ENCODE results near the gene OFD1. TPM values are rescaled to one million over a fixed set of nuclear protein-coding genes. Genes with fewer than 3 reads are reported as not detected.

Gene OFD1
- total RNA-seq (2014; rRNA removed; shearing (Covaris generic); ENCODE audit: low replicate concordance) = 68.4 and 76.3 TPM in 2 replicates

- DNase-seq = peak; percentile 100
- peak within 1 kb of the TSS; percentile 95 for H3K4me2 ChIP-seq (ENCODE audit: low read depth, low read length, poor library complexity, severe bottlenecking)
- peaks cover 24% of the 10 kb centered on the region for H3K36me3 ChIP-seq (ENCODE audit: insufficient read depth, low read length)
- H2AFZ ChIP-seq (ENCODE audit: low read length) = peak within 1 kb of the TSS; percentile 76; the same call in 1 of the 2 replicates
- peak within 1 kb of the TSS; percentile 100 for H3K27ac ChIP-seq (ENCODE audit: low read length)
- H3K4me1 ChIP-seq (ENCODE audit: low read length) = peaks cover 43% of the 10 kb centered on the region
- no peaks in the 10 kb centered on the region for H3K9me2 ChIP-seq (replicated peaks; ENCODE audit: insufficient read depth, low read length)
- no peaks in the 10 kb centered on the region; the same call in 1 of the 2 replicates for H3K9me3 ChIP-seq (ENCODE audit: low read length)
- H3K27me3 ChIP-seq (ENCODE audit: low read length) = no peaks in the 10 kb centered on the region
- no peaks in the 10 kb centered on the region for H4K20me1 ChIP-seq (ENCODE audit: insufficient read depth, low read depth, low read length)
- H3K9ac ChIP-seq (ENCODE audit: low read length) = peak within 1 kb of the TSS; percentile 95
- H3K4me3 ChIP-seq (ENCODE audit: low read length) = peak within 1 kb of the TSS; percentile 96
- peaks cover 75% of the 10 kb centered on the region for H3K79me2 ChIP-seq (ENCODE audit: low read length)
These were observed at the start of gene OFD1, which contains the start of gene TRAPPC2 for GRCh38 chrX:13734278-13735172. Gene OFD1, plus strand, starts transcription at chrX:13734748. Its CDS starts 324 bp downstream, at chrX:13735072. Gene TRAPPC2, minus strand, starts transcription at chrX:13734620. Its CDS starts 14,657 bp downstream, at chrX:13719963.

GRCh38 chrX:13685126-13685763 lies 49.3 kb upstream of the OFD1 start:
- H2AFZ ChIP-seq (ENCODE audit: low read length) = no peak overlapping the region

GRCh38 chrX:13687203-13687602 lies 47.3 kb upstream of the OFD1 start:
- H3K79me2 ChIP-seq (ENCODE audit: low read length) = peaks cover 31% of the 10 kb centered on the region
- DNase-seq = no peak
- H3K4me3 ChIP-seq (ENCODE audit: low read length) = no peak overlapping the region
- no peak overlapping the region for H3K9ac ChIP-seq (ENCODE audit: low read length)
- H2AFZ ChIP-seq (ENCODE audit: low read length) = 0 out of 2 replicates have a peak overlapping the region, but pooled peaks have one; percentile 15
- no peaks in the 10 kb centered on the region for H3K27me3 ChIP-seq (ENCODE audit: low read length)
- H3K27ac ChIP-seq (ENCODE audit: low read length) = no peak overlapping the region
- H3K36me3 ChIP-seq (ENCODE audit: insufficient read depth, low read length) = no peaks in the 10 kb centered on the region
- no peaks in the 10 kb centered on the region for H3K9me2 ChIP-seq (replicated peaks; ENCODE audit: insufficient read depth, low read length)
- no peaks in the 10 kb centered on the region for H3K9me3 ChIP-seq (ENCODE audit: low read length)
- no peaks in the 10 kb centered on the region for H4K20me1 ChIP-seq (ENCODE audit: insufficient read depth, low read depth, low read length)
- H3K4me2 ChIP-seq (ENCODE audit: low read depth, low read length, poor library complexity, severe bottlenecking) = no peak overlapping the region
- peaks cover 52% of the 10 kb centered on the region for H3K4me1 ChIP-seq (ENCODE audit: low read length)

More at GRCh38 chrX:13685126-13685763, 49.3 kb upstream of the OFD1 start:
- Histone ChIP-seq H4K20me1 (ENCODE audit: insufficient read depth, low read depth, low read length) (no peaks in the 10 kb centered on the region), H3K36me3 (ENCODE audit: insufficient read depth, low read length) (no peaks in the 10 kb centered on the region), H3K79me2 (ENCODE audit: low read length) (peaks cover 13% of the 10 kb centered on the region), H3K4me3 (ENCODE audit: low read length) (no peak overlapping the region), H3K9me3 (ENCODE audit: low read length) (no peaks in the 10 kb centered on the region), H3K4me2 (ENCODE audit: low read depth, low read length, poor library complexity, severe bottlenecking) (no peak overlapping the region), H3K9me2 (replicated peaks; ENCODE audit: insufficient read depth, low read length) (no peaks in the 10 kb centered on the region), H3K4me1 (ENCODE audit: low read length) (peaks cover 33% of the 10 kb centered on the region), H3K9ac (ENCODE audit: low read length) (no peak overlapping the region), H3K27ac (ENCODE audit: low read length) (no peak overlapping the region), H3K27me3 (ENCODE audit: low read length) (no peaks in the 10 kb centered on the region)
- no peak for DNase-seq

GRCh38 chrX:13688384-13688957 lies 46.1 kb upstream of the OFD1 start:
- Histone ChIP-seq H4K20me1 (ENCODE audit: insufficient read depth, low read depth, low read length) (peaks cover 1% of the 10 kb centered on the region; the same call in 1 of the 2 replicates), H3K27me3 (ENCODE audit: low read length) (no peaks in the 10 kb centered on the region), H3K4me2 (ENCODE audit: low read depth, low read length, poor library complexity, severe bottlenecking) (peak overlapping the region; percentile 75), H3K9ac (ENCODE audit: low read length) (peak overlapping the region; percentile 84), H3K27ac (ENCODE audit: low read length) (peak overlapping the region; percentile 4; the same call in 1 of the 2 replicates), H3K9me2 (replicated peaks; ENCODE audit: insufficient read depth, low read length) (no peaks in the 10 kb centered on the region), H3K9me3 (ENCODE audit: low read length) (no peaks in the 10 kb centered on the region), H3K79me2 (ENCODE audit: low read length) (peaks cover 44% of the 10 kb centered on the region), H3K4me3 (ENCODE audit: low read length) (peak overlapping the region; percentile 70), H3K36me3 (ENCODE audit: insufficient read depth, low read length) (no peaks in the 10 kb centered on the region), H2AFZ (ENCODE audit: low read length) (no peak overlapping the region), H3K4me1 (ENCODE audit: low read length) (peaks cover 65% of the 10 kb centered on the region)
- DNase-seq = no peak

GRCh38 chrX:13688958-13689740 lies 45.4 kb upstream of the OFD1 start, which contains the start of gene RAB9A:
Gene RAB9A, plus strand, starts transcription at chrX:13689128. Its CDS starts 19,619 bp downstream, at chrX:13708747.
- H3K36me3 ChIP-seq (ENCODE audit: insufficient read depth, low read length) = no peaks in the 10 kb centered on the region
- no peak within 1 kb of the TSS for H2AFZ ChIP-seq (ENCODE audit: low read length)
- H3K4me3 ChIP-seq (ENCODE audit: low read length) = peak within 1 kb of the TSS; percentile 70
- peak within 1 kb of the TSS; percentile 73 for H3K27ac ChIP-seq (ENCODE audit: low read length)
- peak within 1 kb of the TSS; percentile 75 for H3K4me2 ChIP-seq (ENCODE audit: low read depth, low read length, poor library complexity, severe bottlenecking)
- peak; percentile 86 for DNase-seq
- peaks cover 50% of the 10 kb centered on the region for H3K79me2 ChIP-seq (ENCODE audit: low read length)
- no peaks in the 10 kb centered on the region for H3K27me3 ChIP-seq (ENCODE audit: low read length)
- peaks cover 72% of the 10 kb centered on the region for H3K4me1 ChIP-seq (ENCODE audit: low read length)
- no peaks in the 10 kb centered on the region for H3K9me3 ChIP-seq (ENCODE audit: low read length)
- H3K9ac ChIP-seq (ENCODE audit: low read length) = peak within 1 kb of the TSS; percentile 84
- H4K20me1 ChIP-seq (ENCODE audit: insufficient read depth, low read depth, low read length) = peaks cover 4% of the 10 kb centered on the region; the same call in 1 of the 2 replicates
- H3K9me2 ChIP-seq (replicated peaks; ENCODE audit: insufficient read depth, low read length) = no peaks in the 10 kb centered on the region

GRCh38 chrX:13689741-13690211 lies 44.8 kb upstream of the OFD1 start:
- peaks cover 57% of the 10 kb centered on the region for H3K79me2 ChIP-seq (ENCODE audit: low read length)
- peak overlapping the region; percentile 70 for H3K4me3 ChIP-seq (ENCODE audit: low read length)
- no peaks in the 10 kb centered on the region for H3K27me3 ChIP-seq (ENCODE audit: low read length)
- H3K4me1 ChIP-seq (ENCODE audit: low read length) = peaks cover 75% of the 10 kb centered on the region
- peak overlapping the region; percentile 73 for H3K27ac ChIP-seq (ENCODE audit: low read length)
- H4K20me1 ChIP-seq (ENCODE audit: insufficient read depth, low read depth, low read length) = peaks cover 10% of the 10 kb centered on the region; the same call in 1 of the 2 replicates
- no peaks in the 10 kb centered on the region for H3K9me2 ChIP-seq (replicated peaks; ENCODE audit: insufficient read depth, low read length)
- H3K36me3 ChIP-seq (ENCODE audit: insufficient read depth, low read length) = no peaks in the 10 kb centered on the region
- peak overlapping the region; percentile 75 for H3K4me2 ChIP-seq (ENCODE audit: low read depth, low read length, poor library complexity, severe bottlenecking)
- no peak overlapping the region for H2AFZ ChIP-seq (ENCODE audit: low read length)
- DNase-seq = peak; percentile 54
- H3K9ac ChIP-seq (ENCODE audit: low read length) = peak overlapping the region; percentile 84
- no peaks in the 10 kb centered on the region for H3K9me3 ChIP-seq (ENCODE audit: low read length)

- Histone ChIP-seq H3K9me2 (replicated peaks; ENCODE audit: insufficient read depth, low read length) (no peaks in the 10 kb centered on the region), H3K27me3 (ENCODE audit: low read length) (no peaks in the 10 kb centered on the region), H3K36me3 (ENCODE audit: insufficient read depth, low read length) (no peaks in the 10 kb centered on the region), H2AFZ (ENCODE audit: low read length) (no peak overlapping the region), H3K9me3 (ENCODE audit: low read length) (no peaks in the 10 kb centered on the region), H3K79me2 (ENCODE audit: low read length) (peaks cover 67% of the 10 kb centered on the region), H3K4me2 (ENCODE audit: low read depth, low read length, poor library complexity, severe bottlenecking) (peak overlapping the region; percentile 75), H3K4me3 (ENCODE audit: low read length) (peak overlapping the region; percentile 70), H3K9ac (ENCODE audit: low read length) (peak overlapping the region; percentile 84), H3K27ac (ENCODE audit: low read length) (peak overlapping the region; percentile 73), H3K4me1 (ENCODE audit: low read length) (peaks cover 75% of the 10 kb centered on the region), H4K20me1 (ENCODE audit: insufficient read depth, low read depth, low read length) (peaks cover 12% of the 10 kb centered on the region; the same call in 1 of the 2 replicates)
- peak; percentile 68 for DNase-seq
These were observed 43.7 kb upstream of the OFD1 start for GRCh38 chrX:13690836-13691235.
